ENCODE data around the gene ADGRB3.
"Not testable (repeated sequence)": the region's sequence is repeated elsewhere in the genome, so short reads cannot be mapped to it uniquely, and the experiment has no call there.

The ADGRB3 gene

DNA sequence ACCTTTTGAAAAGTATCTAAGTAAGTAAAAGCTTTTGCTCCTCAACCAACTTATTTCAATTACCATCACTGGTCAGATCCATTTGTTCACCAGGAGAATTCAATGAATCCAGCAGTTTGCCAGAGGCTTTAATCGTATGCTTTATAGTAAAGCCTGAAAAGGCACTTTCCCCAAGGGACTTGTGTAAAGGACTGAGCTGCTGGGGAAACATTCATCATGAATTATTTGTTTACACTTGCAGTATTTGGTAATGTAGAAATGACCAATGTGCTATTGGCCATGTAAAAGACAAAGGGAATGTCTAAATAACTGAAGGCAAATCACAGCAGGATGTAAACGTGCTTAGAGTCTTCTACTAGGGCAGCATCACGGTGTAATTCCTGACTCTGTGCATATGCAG lies 471.4 kb downstream of the ADGRB3 start:
- Histone ChIP-seq H2AFZ (ENCODE audit: low read length) (no peak overlapping the region), H3K27ac (ENCODE audit: low read length) (no peak overlapping the region), H3K4me1 (ENCODE audit: low read length) (no peaks in the 10 kb centered on the region), H3F3A (ENCODE audit: insufficient read depth, low read length) (no peaks in the 10 kb centered on the region), H3K9ac (ENCODE audit: low read length) (no peak overlapping the region), H3K79me2 (ENCODE audit: low read length) (no peaks in the 10 kb centered on the region), H3K36me3 (replicated peaks; ENCODE audit: insufficient read depth, low read length) (no peaks in the 10 kb centered on the region), H3K9me2 (replicated peaks; ENCODE audit: insufficient read depth, low read length) (no peaks in the 10 kb centered on the region), H3K27me3 (replicated peaks; ENCODE audit: insufficient read depth, low read length) (no peaks in the 10 kb centered on the region), H3K4me2 (ENCODE audit: low read depth, low read length) (no peak overlapping the region), H4K20me1 (ENCODE audit: insufficient read depth, low read length) (no peaks in the 10 kb centered on the region), H3K4me3 (ENCODE audit: low read length) (no peak overlapping the region), H3K9me3 (replicated peaks; ENCODE audit: insufficient read depth, low read length) (no peaks in the 10 kb centered on the region)
- DNase-seq, result no peak
- TF ChIP-seq EZH2phosphoT487 (IDR thresholded peaks at IDR 0.05; ENCODE audit: low read length) (no peak), EZH2 (optimal IDR thresholded peaks at IDR 0.05; ENCODE audit: low read depth, low read length) (no peak), CTCF (IDR thresholded peaks at IDR 0.05; ENCODE audit: low read length) (no peak)

- H3K27ac ChIP-seq (ENCODE audit: low read length), result no peak overlapping the region
- H3K79me2 ChIP-seq (ENCODE audit: low read length), result no peaks in the 10 kb centered on the region
- H3K9me2 ChIP-seq (replicated peaks; ENCODE audit: insufficient read depth, low read length), result no peaks in the 10 kb centered on the region
- H3K36me3 ChIP-seq (replicated peaks; ENCODE audit: insufficient read depth, low read length), result no peaks in the 10 kb centered on the region
- no peaks in the 10 kb centered on the region for H4K20me1 ChIP-seq (ENCODE audit: insufficient read depth, low read length)
- H3K4me3 ChIP-seq (ENCODE audit: low read length), result no peak overlapping the region
- H3K9ac ChIP-seq (ENCODE audit: low read length), result no peak overlapping the region
- no peak for TF ChIP-seq CTCF (IDR thresholded peaks at IDR 0.05; ENCODE audit: low read length)
- no peak for TF ChIP-seq EZH2phosphoT487 (IDR thresholded peaks at IDR 0.05; ENCODE audit: low read length)
- no peak for TF ChIP-seq EZH2 (optimal IDR thresholded peaks at IDR 0.05; ENCODE audit: low read depth, low read length)
- DNase-seq, result no peak
- no peaks in the 10 kb centered on the region for H3K4me1 ChIP-seq (ENCODE audit: low read length)
- no peaks in the 10 kb centered on the region for H3F3A ChIP-seq (ENCODE audit: insufficient read depth, low read length)
- H3K4me2 ChIP-seq (ENCODE audit: low read depth, low read length), result no peak overlapping the region
- no peak overlapping the region for H2AFZ ChIP-seq (ENCODE audit: low read length)
- H3K9me3 ChIP-seq (replicated peaks; ENCODE audit: insufficient read depth, low read length), result no peaks in the 10 kb centered on the region
- no peaks in the 10 kb centered on the region for H3K27me3 ChIP-seq (replicated peaks; ENCODE audit: insufficient read depth, low read length)
These were observed 476.2 kb downstream of the ADGRB3 start for GRCh38 chr6:69111301-69111700.

GRCh38 chr6:69116658-69117057 lies 481.6 kb downstream of the ADGRB3 start:
- H3K36me3 ChIP-seq (replicated peaks; ENCODE audit: insufficient read depth, low read length), result no peaks in the 10 kb centered on the region
- no peaks in the 10 kb centered on the region for H3K4me1 ChIP-seq (ENCODE audit: low read length)
- H2AFZ ChIP-seq (ENCODE audit: low read length), result no peak overlapping the region
- no peaks in the 10 kb centered on the region for H3K27me3 ChIP-seq (replicated peaks; ENCODE audit: insufficient read depth, low read length)
- no peak overlapping the region for H3K9ac ChIP-seq (ENCODE audit: low read length)
- TF ChIP-seq CTCF (IDR thresholded peaks at IDR 0.05; ENCODE audit: low read length) (no peak), EZH2 (optimal IDR thresholded peaks at IDR 0.05; ENCODE audit: low read depth, low read length) (no peak), EZH2phosphoT487 (IDR thresholded peaks at IDR 0.05; ENCODE audit: low read length) (no peak)
- H3K4me3 ChIP-seq (ENCODE audit: low read length), result no peak overlapping the region
- H3K9me3 ChIP-seq (replicated peaks; ENCODE audit: insufficient read depth, low read length), result no peaks in the 10 kb centered on the region
- no peak for DNase-seq
- no peaks in the 10 kb centered on the region for H3K79me2 ChIP-seq (ENCODE audit: low read length)
- no peaks in the 10 kb centered on the region for H3K9me2 ChIP-seq (replicated peaks; ENCODE audit: insufficient read depth, low read length)
- H3K4me2 ChIP-seq (ENCODE audit: low read depth, low read length), result no peak overlapping the region
- no peaks in the 10 kb centered on the region for H3F3A ChIP-seq (ENCODE audit: insufficient read depth, low read length)
- H4K20me1 ChIP-seq (ENCODE audit: insufficient read depth, low read length), result no peaks in the 10 kb centered on the region
- no peak overlapping the region for H3K27ac ChIP-seq (ENCODE audit: low read length)

DNA sequence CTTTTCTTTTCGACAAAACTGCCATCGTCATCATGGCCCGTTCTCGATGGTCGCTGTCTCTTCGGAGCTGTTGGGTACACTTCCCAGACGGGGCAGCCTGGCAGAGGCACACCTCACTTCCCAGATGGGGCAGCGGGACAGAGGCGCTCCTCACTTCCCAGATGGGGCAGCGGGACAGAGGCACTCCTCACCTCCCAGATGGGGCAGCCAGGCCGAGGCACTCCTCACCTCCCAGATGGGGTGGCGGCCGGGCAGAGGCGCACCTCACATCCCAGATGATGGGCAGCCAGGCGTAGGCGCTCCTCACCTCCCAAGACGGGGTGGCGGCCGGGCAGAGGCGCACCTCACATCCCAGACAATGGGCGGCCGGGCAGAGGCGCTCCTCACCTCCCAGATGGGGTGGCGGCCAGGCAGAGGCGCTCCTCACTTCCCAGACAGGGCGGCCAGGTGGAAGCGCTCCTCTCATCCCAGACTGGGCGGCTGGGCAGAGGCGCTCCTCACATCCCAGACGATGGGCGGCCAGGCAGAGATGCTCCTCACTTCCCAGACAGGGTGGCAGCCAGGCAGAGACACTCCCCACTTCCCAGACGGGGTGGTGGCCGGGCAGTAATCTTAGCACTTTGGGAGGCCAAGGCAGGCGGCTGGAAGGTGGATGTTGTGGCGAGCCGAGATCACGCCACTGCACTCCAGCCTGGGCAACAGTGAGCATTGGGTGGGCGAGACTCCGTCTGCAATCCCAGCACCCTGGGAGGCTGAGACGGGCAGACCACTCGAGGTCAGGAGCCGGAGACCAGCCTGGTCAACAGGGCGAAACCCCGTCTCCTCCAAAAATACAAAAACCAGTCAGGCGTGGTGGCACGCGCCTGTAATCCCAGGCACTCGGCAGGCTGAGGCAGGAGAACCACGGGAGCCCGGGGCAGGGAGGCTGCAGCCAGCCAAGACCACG lies 486.7 kb downstream of the ADGRB3 start:
- not testable (repeated sequence) for H3K4me3 ChIP-seq (ENCODE audit: low read length); H3K79me2 ChIP-seq (ENCODE audit: low read length); H3K36me3 ChIP-seq (replicated peaks; ENCODE audit: insufficient read depth, low read length); H3K9me3 ChIP-seq (replicated peaks; ENCODE audit: insufficient read depth, low read length); DNase-seq; H2AFZ ChIP-seq (ENCODE audit: low read length); H3K9me2 ChIP-seq (replicated peaks; ENCODE audit: insufficient read depth, low read length); H4K20me1 ChIP-seq (ENCODE audit: insufficient read depth, low read length); H3K27me3 ChIP-seq (replicated peaks; ENCODE audit: insufficient read depth, low read length); H3K9ac ChIP-seq (ENCODE audit: low read length); H3K4me1 ChIP-seq (ENCODE audit: low read length); H3K27ac ChIP-seq (ENCODE audit: low read length); H3F3A ChIP-seq (ENCODE audit: insufficient read depth, low read length); H3K4me2 ChIP-seq (ENCODE audit: low read depth, low read length)
